SK-MEL-5 (cell line): ENCODE results near the gene RTTN. TPM values are rescaled to one million over a fixed set of nuclear protein-coding genes. Genes with fewer than 3 reads are reported as not detected.
A peak's percentile ranks its signal among the peaks of the same experiment; 100 is the strongest.
"Not testable (repeated sequence)": the region's sequence is repeated elsewhere in the genome, so short reads cannot be mapped to it uniquely, and the experiment has no call there.

Source experiments
- DNase-seq: peaks from one replicate; pipeline ENCODE4 v3.0.0-alpha.2; 2016; ENCODE audit warnings: low read depth, low spot score
- in situ Hi-C: cut with HindIII; loops from 2 replicates; pipeline ENCODE4 v1.10.0; 2016; ENCODE audit warnings: low sequenced_read_pairs, high pct_unique_total_duplicates, low pct_unique_long_range_greater_than_20kb
- total RNA-seq: library from RNA; depleted of rRNA; stranded (reverse); fragments of >200 nt; shearing (Covaris generic); gene quantifications from 2 replicates; pipeline ENCODE4 v1.2.3, GENCODE V29; 2014

RTTN gene
- total RNA-seq, 1 experiment from 2014 or later, result 21.7 TPM

DNA sequence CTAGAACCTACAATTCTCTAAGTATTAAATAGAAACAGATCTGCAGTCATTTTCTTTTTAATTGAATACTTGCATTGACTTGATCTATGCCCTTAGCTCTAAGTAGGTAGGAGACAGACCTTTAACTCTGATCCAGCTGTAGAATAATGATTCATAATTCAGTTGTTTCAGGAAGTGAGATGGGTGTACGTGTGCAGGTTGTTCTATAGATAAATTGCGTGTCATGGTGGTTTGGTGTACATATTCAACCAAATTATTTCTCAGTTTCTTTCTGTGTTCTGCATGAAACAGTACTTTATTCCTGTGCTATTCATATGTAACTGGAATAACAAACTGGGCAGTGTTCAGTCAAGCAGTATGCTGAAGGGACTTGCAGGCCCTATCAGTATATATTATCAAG, 223.5 kb downstream of the RTTN start:
- DNase-seq, result no peak
- in situ Hi-C loops, result no loop called here

GRCh38 chr18:69980982-69981804, 224.3 kb downstream of the RTTN start:
- no peak for DNase-seq
- in situ Hi-C loops, result no loop called here

DNA sequence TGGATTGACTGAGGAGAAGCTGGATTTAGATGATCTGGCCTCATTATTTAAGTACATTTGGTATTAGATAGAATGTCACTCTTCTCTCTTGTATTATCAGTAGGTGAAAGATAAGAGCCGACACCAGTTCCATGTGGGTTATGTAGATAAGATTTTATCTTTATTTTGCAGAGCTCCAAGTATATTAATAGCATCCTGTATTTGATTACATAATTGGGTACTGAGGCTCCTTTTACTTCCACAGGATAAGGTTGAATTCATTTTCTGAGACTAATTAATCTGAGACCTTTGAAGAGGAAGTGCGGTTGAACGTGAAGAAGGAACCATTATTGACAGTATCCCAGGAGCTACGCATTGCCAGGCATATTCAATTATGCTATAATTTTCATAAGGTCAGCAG, 225.0 kb downstream of the RTTN start:
- DNase-seq, result no peak
- in situ Hi-C loops, result no loop called here

DNA sequence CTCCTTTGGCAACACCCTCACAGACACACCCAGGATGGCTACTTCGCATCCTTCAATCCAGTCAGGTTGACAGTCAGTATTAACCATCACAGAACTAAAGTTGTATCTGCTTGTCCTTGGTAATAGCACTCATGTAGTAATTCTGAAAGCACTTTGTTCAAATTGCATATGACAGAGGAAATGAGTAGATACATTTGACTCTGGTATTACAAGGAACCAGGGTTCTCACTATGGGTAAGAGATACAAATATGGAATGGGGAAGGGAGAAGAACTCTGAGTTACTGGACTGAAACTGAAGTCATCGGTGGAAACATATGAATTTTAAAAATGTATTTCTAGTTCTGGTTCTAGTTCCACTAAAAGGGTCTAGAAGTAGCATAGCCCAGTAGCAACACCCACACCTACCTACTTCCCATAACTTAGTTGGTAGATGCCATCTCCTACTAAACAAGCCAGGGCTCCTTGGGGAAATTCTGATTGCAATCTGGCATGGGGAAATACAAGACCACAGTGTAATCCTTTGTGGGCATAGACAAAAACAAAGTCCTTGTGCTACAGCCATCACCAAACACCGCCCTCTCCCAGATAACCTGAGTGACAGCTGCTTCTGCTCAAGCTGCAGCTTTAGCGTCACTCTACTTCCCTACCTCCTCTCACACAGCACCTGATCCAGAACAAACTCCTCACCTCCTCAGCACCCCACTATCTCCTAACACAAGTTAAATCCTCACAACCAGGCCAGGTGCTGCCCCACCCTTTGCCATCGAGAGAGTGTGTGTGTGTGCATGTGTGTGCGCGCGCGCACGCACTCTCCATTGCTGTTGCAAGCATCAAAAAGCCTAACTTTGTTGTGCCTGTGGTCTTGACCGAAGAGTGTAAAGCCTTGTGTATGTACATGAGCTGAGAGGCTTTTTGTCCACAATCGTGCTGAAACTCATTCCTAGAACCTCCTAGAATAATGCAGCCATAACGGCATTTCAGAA, 226.5 kb downstream of the RTTN start:
- in situ Hi-C loops, result no loop called here
- no peak for DNase-seq

DNA sequence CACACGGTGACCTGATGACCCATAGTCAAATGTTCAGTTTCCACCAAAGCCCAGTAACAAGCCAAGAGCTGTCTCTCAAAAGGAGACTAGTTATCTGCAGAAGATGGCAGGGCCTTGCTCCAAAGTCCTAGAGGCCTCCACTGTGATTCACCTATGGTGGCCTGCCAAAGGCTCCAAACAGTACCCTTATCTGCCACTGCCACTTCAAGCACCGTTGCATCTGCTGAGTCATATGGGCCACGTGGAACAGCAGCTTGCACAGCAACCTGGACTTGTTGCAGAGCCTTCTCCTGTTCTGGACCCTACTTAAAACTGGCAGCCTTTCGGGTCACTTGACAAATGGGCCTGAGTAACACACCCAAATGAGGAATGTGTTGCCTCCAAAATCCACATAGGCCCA, 230.2 kb downstream of the RTTN start:
- not testable (repeated sequence) for DNase-seq

DNA sequence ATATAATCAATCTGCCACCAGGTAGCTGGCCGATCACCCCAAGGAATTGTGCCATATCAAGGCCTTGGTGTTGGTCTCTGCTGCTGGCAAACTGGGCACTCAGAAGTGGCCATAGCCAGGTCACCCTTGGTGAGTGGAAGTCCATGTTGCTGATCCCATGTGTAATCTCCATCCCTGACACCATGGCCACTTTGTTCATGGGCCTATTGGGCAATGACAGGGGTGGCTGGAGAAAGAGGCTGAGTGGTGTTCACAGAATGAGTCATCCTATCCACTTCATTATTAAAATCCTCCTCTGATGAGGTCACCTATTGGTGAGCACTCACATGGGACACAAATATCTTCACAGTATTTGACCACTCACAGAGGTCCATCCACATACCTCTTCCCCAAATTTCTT, 231.1 kb downstream of the RTTN start:
- DNase-seq, result no peak
- in situ Hi-C loops, result no loop called here

More for the DNA sequence above, 230.2 kb downstream of the RTTN start:
- in situ Hi-C loops, result not testable (repeated sequence)

DNA sequence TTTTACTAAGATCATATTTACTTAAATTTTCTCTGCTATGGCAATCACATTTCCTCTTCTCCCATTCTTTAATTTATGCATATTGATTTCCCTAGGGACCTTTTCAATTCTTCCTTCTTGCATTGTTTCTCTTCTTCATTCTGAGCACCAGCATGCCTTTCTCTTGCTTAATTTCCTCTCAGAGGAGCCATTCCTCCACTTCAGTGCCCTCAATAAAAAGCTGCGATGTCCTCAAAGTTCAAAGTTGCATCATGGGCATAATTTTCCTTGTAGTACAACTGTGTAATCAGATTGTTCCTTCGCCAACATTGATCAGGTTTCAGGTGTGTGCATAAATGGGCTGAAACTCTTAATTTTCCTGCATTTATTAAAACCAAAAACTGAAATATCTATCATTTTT, 236.0 kb downstream of the RTTN start:
- in situ Hi-C loops, result no loop called here

DNA sequence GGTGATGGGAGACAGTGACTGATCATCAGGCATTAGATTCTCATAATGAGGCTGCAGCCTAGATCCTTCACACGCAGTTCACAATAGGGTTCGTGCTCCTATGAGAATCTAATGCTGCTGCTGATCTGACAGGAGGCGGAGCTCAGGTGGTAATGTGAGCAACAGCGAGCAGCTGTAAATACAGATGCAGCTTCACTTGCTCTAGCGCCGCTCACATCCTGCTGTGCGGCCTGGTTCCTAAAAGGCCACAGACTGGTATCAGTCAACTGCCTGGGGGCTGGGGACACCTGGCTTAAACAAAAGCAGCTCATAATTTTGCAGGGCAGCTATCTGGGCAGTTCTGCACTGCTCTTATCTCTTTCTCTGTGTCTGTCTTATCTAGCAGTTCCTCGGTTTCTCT, 237.4 kb downstream of the RTTN start:
- in situ Hi-C loops, result no loop called here
- DNase-seq, result no peak

More for the DNA sequence above, 236.0 kb downstream of the RTTN start:
- no peak for DNase-seq

GRCh38 chr18:69963196-69963595, 242.3 kb downstream of the RTTN start:
- no peak for DNase-seq
- in situ Hi-C loops, result no loop called here

DNA sequence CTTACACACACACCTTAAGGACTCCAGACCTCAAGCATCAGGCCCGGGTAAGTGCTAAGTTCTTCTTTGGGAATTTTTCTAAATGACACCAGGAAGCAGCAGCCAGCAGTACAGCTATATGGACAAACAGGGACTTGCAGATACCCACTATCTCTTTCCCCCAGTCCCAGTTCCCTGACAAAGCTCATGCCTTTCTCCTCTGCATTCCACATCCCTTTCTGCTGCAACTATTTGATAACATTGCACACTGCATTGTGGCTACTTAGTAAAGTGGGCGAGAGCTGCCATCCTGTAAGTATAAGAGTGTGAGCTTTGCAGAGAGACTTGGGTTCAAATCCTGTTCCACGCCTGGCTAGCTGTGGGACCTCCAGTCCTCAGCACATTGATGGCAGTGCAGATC, 243.8 kb downstream of the RTTN start:
- in situ Hi-C loops, result no loop called here
- no peak for DNase-seq

DNA sequence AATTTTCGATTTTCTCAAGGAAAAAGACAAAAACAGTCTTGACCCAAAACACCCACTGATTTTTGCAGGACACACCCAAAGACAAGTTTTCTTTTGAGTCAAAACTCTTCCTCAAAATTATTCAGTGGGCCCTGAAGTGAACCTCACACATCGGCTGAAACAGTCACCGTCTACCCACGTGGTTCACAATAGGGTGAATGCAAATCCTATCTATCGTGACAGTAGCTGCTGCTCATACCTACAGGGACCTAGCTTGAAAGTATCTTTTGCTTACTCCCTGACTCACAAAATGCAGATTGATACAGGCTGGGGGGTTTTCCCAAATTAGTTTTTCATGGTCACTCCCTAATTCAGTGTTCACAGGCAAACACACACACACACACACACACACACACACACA, 247.1 kb downstream of the RTTN start:
- in situ Hi-C loops, result no loop called here
- DNase-seq, result no peak

GRCh38 chr18:69957747-69958146, 247.7 kb downstream of the RTTN start:
- DNase-seq, result no peak
- in situ Hi-C loops, result no loop called here

DNA sequence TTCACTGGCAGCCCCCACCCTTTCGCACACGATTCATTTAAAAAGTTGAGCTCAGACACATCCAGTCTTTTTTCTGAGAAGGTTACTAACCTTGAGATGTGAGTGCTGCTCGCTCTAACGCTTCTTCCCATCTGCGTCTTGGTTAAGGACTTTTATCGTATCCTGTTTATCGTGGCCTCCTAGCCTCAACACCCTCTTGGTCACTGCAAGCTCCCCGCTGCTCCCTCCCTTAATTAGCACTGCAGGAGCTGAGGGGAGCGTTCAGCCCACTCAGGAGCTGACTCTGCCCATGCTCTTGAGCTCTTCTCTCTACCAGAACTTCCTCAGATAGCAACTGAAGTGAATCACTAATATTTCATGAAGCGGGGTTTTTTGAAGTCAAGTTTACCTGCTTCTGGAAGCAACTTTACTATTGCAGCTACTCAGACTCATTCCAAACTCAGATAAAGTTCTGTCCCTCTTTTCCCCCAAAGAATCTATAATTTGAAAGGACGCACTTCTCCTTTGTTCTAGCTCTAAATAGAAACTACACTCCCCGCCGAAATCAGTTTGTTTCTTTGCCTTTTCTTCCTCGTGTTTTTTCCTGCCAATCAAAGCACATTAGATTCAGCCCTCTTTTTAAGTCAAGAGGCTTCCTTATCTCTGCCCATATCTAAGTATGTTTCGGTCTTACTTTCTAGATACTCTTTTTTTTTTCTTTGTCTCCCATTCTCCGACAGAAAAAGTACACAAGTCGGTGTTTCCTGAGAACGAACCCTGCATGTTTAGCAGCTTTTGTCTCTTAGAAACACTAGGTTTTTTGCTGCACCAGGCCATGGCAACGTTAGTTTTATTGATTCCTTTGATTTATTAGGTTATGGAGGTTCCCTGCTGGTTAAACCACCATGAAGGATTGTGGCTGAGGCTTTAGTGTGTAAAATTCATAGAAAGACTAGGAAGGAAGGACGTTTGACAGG, 248.5 kb downstream of the RTTN start:
- in situ Hi-C loops, result no loop called here
- DNase-seq, result no peak

GRCh38 chr18:69956057-69956456, 249.4 kb downstream of the RTTN start:
- in situ Hi-C loops, result no loop called here
- DNase-seq, result no peak

GRCh38 chr18:69954719-69955480, 250.6 kb downstream of the RTTN start:
- peak; percentile 43 for DNase-seq
- in situ Hi-C loops, result no loop called here

DNA sequence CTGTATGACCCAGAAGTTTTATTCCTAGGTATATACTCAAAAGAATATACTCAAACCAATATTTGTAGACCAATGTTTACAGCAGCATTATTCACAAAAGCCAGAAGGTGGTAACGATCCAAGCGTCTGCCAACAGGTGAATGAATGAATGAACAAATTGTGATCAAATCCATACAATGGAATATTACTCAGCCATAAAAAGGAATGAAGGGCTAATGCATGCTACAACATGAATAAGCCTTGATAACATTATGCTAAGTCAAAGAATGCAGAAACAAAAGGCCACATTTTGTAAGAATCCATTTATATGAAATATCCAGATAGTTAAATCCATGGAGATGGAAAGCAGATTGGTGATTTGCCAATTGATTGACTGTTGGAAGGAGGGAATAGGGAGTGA, 252.3 kb downstream of the RTTN start:
- in situ Hi-C loops, result no loop called here
- no peak for DNase-seq
